HG03097 (cell line): Measurements from ENCODE around the gene PCBP3.
"Not testable (repeated sequence)": the region's sequence is repeated elsewhere in the genome, so short reads cannot be mapped to it uniquely, and the experiment has no call there.

Experiments used
- ATAC-seq: cut with Tn5 transposase; IDR thresholded peaks from one replicate; pipeline ENCODE4 v1.9.1; 2021; ENCODE audit not compliant: unreplicated experiment, low FRiP score

The PCBP3 gene

DNA sequence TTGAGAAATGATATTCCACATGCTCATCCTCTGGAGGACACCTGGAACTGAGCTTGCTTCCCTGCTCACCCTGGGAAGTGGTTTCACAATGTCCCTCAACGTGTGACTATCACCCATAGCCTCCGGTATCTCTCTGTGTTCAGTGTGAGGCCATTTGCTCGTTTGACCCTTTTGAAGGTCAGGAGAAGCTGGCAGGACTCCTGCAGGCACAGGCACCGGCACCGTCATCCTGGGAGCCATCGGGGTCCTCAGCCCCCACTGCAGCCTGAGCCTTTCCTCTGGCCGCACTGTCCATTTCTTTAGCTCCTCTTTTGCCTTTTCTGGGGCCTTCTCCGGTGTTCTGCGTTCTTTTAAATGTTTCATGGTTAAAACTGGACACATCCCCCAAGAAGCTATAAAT lies 178.5 kb downstream of the PCBP3 start:
- ATAC-seq = no peak

DNA sequence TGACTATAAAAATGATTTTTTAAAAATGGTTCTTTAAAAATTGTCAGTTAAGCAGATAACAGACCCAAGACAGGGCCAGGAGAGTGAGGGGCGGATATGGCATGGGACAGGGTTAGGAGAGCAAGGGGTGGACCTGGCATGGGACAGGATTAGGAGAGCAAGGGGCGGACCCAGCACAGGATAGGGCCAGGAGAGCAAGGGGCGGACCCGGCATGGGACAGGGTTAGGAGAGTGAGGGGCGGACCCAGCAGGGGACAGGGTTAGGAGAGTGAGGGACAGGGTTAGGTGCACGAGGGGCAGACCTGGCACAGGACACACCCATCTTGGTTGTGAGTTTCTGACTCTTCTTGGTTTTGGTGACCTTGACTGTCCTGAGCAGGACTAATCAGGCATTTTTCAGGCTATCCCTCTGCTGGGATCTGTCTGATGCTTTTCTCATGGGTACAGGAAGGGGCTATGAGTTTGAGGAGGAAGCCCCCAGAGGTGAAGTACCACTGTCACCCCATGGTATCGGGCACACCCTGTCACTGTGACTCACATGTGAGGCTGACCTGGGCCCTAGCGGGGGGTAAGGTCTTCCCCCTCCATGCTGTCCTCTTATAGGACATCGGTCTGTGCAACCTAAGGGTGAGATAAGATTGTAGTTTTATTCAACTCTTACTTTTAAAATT lies 179.0 kb downstream of the PCBP3 start:
- ATAC-seq = no peak

DNA sequence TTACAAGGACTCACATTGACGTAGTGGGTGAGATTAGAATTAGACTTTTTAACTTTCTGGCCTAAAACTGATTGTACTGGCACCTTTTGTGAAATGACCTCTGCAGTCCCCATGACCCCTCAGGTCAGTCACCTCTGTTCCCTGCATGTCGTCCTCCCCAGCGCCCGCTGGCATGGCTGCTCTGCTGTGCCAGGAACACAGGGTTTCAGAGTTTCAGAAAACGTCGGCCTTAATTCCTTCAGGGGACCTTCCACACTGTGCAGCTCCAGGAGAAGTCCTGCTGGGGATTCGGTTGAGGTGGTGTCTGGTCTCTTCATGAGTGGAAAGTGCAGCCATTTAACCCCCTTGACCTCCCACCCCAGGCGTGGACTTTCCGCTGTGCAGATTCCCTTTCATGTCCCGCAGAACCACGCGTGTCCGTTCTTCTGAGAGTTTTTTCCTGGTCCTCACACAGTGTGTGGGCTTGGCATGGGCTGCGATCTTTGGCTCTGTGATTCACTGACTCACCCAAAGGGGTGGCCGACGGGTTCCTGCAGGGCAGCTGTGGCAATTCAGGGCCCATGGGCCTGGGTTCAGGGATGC lies 179.7 kb downstream of the PCBP3 start:
- no peak for ATAC-seq

DNA sequence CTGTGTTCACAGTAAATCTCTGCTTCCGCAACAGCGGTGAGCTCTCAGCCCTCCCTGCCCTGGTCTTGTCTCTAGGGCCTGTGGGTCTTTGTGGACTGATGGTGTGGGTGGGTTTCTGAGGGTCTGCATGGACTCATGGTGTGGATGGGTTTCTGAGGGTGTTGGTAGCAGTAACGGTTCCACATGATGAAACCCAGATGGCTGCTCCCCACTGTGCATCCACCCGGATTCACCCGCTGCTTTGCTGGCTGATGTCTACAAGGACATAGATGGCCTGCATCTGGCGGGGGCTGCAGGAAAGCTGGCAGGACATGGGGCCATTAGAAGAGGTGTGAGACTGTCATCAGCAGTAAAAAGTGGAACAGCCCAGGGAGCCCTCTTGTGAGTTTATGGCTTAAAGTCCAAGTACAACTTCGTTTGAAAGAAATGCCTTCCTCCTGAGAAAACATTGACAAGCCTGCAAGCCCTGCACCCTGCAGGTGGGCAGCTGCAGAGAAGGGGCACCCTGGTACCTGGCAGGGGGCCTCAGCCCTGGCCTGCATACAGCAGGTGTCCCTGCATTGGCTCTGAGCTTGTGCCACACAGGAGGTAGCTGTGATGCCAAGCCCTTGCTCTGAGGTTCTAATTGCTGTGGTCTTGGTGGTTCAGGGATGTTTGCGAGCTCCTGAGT lies 181.2 kb downstream of the PCBP3 start:
- no peak for ATAC-seq

DNA sequence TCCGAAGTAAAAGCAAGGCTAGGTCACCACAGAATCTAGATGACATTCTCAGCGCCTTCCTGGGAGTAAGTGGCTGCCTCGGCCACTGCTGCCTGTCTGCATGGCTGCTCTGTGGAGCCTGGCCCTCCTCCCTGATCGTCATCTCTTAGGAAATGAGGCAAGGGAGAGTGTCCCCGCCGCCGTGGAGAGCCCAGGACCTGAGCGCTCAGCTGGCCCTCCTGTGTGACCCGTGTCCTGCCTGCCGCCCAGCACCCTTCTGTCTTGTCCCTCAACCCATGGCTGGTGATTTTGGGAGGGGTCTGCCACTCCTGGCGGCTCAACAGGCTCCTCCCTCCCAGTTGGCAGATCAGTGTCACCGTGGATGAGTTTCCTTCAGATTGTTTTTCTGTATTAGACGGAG lies 181.7 kb downstream of the PCBP3 start:
- ATAC-seq = no peak

DNA sequence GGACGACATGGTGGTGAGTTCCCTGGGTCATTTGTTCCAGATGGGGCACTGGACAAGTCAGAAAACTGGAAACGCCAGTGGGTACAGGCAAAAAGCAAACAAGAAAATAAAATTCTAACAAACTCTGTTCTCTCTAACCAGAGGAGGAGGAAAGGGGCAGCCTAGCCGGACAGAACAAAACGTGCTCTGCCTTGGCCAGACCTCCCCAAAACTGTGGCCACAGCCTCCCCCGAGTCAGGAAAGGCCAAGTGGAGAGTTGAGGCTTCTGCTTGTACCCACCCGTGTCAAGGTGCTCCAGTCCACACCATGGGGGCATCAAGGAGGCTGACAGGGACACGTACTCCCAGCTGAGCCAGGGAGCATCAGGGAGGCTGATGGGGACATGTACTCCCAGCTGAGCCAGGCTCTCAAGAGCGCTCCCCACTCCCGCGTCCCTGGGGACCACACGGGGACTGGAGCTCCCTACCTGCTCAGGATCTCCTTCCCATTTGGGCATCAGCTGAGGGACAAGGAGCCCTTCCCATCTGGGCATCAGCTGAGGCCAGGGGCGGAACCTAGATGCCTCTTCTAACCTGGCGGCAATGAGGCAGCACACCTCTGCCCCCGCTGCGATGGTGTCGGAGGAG lies 183.3 kb downstream of the PCBP3 start:
- ATAC-seq = no peak

DNA sequence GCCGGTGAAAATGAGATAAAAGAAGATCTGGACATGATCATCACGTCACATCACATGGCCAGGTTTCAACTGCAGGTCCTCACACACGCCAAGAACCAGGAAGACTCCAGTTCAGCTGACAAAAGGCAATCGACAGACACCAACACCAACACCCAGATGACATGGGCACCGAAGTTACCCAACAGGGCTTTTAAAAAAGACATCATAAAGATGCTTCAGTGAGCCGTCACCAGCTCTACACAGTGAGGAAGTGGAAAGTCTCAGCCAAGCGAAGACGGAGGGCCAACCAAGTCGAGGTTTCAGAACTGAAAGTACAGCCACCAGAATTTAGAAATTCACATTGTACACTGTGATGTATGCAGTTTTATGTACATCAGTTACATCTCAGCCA lies 183.8 kb downstream of the PCBP3 start:
- no peak for ATAC-seq

DNA sequence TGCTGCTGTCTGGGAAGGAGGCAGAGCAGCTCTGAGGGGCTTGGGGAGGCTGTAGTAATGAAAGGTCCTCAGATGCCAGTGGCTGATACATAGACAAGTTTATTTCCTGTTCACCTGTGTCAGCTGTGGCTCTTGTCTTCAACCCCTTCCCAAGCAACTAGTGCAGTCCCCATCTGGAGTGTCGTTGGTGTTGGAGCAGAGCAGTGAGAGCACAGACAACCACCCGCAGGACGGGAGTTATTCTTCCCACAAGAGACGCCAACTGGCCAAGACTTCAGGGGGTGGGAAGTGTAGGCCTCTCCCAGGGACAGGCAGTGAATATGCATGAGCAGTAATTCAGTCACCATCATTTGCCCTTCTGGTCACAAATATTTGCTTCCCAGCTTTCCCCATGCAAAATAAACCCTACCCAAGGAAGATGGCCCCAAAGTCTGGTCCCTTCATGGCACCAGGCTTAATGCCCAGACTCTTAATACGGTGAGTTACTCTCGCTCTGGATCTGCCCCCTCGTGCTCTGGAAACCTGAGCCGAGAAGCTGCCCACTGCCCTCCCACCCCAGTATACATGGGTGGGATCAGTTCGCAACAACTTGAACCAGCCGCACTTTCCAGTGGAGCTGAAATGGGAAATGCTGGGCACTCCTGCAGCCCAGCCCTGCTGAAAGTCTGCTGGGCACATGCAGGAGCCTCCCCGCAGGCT lies 184.5 kb downstream of the PCBP3 start:
- no peak for ATAC-seq

DNA sequence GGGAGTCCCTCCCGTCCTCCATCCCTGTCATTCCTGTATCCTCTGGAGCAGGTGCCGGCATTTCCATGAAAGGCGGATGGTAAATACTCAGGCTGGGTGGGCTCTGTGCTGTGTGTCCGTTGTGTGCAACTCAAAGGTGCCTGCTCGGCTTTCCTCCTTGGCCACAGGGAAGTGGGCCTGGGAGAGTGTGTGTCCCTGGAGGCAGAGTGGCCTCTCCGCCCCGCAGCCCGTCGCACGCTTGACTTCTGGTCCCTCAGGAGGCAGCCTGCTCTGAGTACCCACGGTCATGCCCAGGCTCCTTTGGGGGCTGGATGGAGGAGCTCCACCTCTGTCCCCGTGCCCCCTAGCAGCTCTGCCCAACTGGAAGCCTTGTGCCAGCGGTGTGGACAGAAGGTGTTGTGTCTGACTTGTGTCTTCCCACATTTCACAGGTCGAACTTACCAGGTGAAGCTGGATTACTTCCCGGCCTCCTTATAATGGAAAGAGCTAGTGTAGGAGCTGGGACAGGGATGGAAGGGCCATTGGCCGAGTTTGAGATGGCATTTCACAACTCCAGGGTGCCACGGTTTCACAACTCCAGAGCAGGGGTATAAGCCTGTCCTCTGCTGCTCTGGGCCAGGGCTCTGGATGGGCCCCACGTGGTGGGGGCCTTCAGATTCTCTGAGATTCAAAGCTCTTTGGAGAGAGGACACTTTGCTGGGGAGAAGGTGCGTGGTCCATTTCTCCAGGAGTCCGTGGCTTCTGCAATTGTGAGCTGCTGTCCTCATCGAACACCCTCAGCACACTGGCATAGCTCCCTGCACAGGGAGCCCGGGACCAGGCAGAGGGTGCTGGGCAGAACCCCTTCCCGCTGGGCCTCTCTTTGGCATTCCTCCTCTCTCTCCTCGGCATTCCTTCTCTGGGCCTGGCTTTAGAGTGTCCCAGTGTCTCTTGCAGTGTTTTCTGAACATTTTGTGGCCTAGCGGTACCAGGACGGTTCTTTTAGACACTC lies 185.3 kb downstream of the PCBP3 start:
- no peak for ATAC-seq

DNA sequence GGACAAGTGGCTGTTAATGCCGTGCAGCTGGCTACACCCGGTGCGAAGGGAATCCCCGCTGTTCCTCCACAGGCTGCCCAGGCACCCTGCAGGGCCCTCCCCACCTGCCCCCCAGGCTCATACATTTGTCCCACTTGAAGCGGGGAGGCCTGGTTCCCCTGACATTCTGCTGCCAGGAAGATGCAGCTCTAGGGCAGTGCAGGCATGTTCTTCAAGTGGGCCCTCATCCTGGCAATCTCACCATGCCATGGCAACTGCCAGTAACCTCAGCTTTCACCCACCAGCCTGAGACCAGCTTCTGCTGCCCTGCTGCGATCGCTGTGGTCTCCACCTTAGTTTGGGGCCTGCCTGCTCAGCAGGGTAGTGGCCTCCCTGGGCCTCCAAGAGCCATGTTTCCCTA lies 186.1 kb downstream of the PCBP3 start:
- no peak for ATAC-seq

DNA sequence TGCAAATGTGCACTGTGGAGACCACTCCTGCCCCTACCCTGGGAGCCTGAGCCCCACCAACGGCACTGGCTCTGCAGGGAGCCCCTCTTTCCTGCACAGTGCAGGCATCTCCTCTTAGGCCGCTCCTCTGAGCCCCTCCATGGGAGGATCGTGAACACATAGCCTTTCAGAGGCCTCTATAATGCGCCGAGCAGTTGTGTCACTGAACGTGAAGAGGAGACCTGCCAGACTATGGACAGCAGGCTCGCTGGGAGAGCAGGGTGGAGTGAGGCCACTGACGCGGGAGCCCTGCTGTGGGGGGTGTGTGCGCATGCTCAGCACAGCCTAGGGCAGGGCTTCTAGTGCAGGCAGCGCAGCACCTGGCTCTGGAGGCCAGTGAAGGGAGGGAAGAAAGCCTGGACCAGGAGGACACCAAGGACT lies 186.7 kb downstream of the PCBP3 start:
- no peak for ATAC-seq

DNA sequence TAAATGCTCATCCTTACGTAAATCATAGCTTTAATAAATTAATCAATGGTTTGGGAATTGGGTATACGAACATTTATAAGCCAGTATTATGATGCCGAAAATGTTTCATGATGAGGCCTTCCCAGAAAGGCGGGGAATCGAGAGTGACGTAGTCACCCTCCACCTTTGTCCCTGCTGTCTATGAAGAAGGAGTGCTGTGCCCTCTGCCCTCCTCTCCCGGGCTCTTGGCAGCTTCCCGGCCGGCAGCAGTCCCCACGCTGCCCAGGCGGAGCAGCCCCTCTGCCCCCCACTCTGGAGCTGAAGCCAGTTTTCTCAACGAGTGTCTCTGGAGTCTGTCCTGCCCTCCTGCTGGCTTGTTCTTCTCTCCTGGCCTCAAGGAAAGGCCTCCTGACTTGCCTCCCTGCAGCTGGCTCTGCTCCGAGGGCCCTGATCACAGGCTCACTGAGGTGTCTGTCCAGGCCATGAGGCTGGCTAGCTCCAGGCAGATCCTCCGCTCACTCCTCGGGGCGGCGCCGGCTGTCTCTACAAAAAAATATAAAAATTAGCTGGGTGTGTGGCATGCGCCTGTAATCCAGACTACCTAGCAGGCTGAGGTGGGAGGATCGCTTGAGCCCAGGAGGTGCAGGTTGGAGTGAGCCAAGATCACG lies 187.3 kb downstream of the PCBP3 start:
- no peak for ATAC-seq

DNA sequence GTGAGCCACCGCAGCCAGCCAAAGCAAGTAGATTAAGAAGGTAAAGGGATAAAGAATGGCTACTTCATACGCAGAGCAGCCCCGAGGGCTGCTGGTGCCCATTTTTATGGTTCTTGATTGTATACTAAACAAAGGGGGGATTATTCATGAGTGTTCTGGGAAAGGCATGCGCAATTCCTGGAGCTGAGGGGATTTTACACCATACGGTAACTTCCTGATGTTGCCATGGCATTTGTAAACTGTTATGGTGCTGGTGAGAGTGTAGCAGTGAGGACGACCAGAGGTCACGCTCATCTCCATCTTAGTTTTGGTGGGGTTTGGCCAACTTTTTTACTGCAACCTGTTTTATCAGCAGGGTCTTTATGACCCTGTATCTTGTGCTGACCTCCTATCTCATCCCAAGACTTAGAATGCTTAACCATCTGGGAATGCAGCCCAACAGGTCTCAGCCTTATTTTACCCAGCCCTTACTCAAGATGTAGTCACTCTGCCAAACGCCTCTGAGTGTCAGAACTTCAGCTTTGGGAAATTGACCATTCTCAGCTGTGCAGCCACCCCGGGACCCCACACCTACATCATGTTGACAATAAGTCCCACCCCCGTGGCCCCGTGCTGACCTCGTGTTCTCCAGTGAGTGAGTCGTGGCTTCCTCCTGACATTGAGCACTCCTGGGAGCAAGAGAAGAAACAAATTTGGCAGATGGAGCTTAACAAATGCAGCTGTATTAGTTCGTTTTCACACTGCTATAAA lies 188.6 kb downstream of the PCBP3 start:
- no peak for ATAC-seq

DNA sequence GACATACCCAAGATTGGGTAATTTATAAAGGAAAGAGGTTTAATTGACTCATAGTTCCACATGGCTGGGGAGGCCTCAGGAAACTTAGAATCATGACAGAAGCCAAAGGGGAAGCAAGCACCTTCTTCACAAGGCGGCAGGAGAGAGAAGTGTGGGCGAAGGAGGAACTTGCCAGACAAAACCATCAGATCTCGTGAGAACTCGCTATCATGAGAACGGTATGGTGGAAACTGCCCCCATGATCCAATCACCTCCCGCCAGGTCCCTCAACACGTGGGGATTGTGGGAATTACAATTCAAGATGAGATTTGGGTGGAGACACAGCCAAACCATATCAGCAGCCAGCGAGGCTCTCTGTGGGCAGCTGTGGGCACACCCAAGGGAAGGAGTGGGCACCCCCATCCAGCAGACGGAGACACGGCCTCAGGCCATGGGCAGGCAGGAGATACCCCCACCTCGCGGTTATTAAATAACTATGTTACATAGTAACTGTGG lies 189.3 kb downstream of the PCBP3 start:
- ATAC-seq = not testable (repeated sequence)

DNA sequence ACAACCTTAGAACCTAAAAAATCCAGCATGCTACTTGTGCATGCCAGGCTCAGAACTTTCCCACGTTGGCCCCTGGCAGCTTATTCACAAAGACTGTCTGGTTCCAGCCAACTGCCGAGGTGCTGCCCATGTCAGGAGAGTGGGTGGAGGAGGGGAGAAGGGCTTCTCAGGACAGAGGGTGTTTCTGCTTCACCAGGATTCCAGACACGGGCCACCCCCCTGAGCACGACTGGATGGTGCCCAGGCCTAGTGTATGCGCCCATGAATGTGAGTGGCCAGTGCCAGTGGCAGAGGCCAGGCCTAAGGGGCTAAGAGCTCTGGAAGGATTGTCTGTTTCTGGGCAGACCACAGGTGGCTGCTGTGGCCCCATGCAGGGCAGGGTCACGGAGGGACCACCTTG lies 189.9 kb downstream of the PCBP3 start:
- no peak for ATAC-seq

DNA sequence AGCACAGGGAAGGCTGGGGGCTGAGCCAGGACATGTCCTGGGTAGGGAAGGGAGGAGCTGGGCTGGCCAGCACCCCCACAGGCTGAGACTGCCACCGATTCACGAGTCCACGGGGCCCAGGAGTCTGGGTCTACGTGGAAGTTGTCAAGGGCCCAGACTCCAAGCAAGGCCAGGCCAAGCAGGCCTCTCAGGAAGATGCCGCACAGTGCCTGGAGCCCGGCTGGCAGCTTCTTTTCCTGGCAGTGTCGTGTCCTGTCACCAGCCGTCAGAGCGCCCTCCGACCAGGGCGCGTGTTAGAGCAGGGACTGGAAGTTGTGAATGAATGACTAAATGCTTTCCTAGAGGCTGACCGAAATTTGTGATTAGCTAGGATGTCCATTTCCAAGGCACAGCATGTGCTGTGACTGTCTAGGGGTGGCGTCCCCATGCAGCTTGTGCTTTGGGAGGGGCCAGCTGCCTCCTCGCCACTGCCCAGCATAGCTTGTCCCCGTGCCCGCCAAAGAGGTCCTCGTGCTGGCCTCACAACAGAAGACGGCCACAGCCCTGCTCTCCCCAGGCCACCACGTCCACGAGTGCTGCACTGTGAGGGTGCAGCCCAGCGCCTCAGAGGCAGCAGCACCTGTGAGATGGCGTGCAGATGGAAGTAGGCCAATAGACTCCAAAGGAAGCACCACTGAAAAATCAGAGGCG lies 190.6 kb downstream of the PCBP3 start:
- no peak for ATAC-seq

DNA sequence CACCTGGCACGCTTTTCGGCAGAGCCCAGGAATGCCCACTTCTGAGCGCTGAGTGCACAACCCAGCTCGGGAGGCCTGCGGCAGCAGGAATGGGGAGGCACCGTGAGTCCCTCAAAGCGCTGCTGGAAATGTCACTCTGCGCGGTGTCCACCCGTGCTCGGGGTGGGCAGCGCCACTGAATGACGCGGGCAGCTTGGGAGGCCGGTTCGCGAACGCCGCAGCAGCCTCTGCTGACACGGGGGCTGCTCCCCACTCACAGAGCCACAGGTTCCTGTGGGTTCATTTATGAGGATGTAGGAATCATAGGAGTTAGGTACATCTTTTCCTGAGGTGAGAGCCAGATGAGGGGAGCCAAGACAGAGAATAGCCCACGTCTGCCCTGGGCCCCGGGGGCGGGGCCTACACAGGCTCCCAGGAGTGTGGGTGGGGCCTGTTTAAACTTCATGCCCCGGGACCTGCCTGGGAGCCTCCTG lies 191.3 kb downstream of the PCBP3 start:
- no peak for ATAC-seq
